GM23338 (cell line): ENCODE results near the gene ZNF592. TPM values are rescaled to one million over a fixed set of nuclear protein-coding genes. Genes with fewer than 3 reads are reported as not detected.

Experiments
- ATAC-seq: fragments of 200-7000 bp; cut with Tn5 transposase; 3 replicates; pipeline ENCODE4 v1.9.1; 2020
- DNase-seq: peaks from one replicate; pipeline ENCODE4 v3.0.0-alpha.2; 2015; ENCODE audit warnings: low spot score
- H2AFZ ChIP-seq: fragments of 200-600 bp; sonication (generic); 2 replicates; pipeline ENCODE4 v1.8.0; 2016; ENCODE audit warnings: antibody characterized with exemption, mild to moderate bottlenecking, moderate library complexity
- H3F3A ChIP-seq: fragments of 200-600 bp; sonication (generic); replicated peaks from 2 replicates; pipeline ENCODE4 v1.8.0; 2017; ENCODE audit warnings: antibody characterized with exemption, mixed run types, low read depth
- H3K27ac ChIP-seq: fragments of 200-600 bp; sonication (generic); 2 replicates; pipeline ENCODE4 v1.6.1; 2016; ENCODE audit warnings: low read depth
- H3K27me3 ChIP-seq: fragments of 200-600 bp; sonication (generic); 2 replicates; pipeline ENCODE4 v1.8.0; 2016; ENCODE audit warnings: mild to moderate bottlenecking, mixed run types, moderate library complexity; ENCODE audit not compliant: insufficient read depth
- H3K36me3 ChIP-seq: fragments of 200-600 bp; sonication (generic); 2 replicates; pipeline ENCODE4 v1.8.0; 2016; ENCODE audit warnings: mild to moderate bottlenecking; ENCODE audit not compliant: insufficient read depth
- H3K4me1 ChIP-seq: fragments of 200-600 bp; sonication (generic); 2 replicates; pipeline ENCODE4 v1.8.0; 2016; ENCODE audit warnings: mild to moderate bottlenecking, moderate library complexity; ENCODE audit not compliant: insufficient read depth
- H3K4me2 ChIP-seq: fragments of 200-600 bp; sonication (generic); 2 replicates; pipeline ENCODE4 v1.7.1; 2017; ENCODE audit warnings: mixed run types
- H3K4me3 ChIP-seq: fragments of 200-600 bp; sonication (generic); 2 replicates; pipeline ENCODE4 v1.6.1; 2016; ENCODE audit warnings: mixed run types
- H3K79me2 ChIP-seq: fragments of 200-600 bp; sonication (generic); replicated peaks from 2 replicates; pipeline ENCODE4 v1.8.0; 2017; ENCODE audit warnings: mild to moderate bottlenecking; ENCODE audit not compliant: insufficient read depth
- H3K9me2 ChIP-seq: fragments of 200-600 bp; sonication (generic); 2 replicates; pipeline ENCODE4 v1.8.0; 2017; ENCODE audit not compliant: insufficient read depth
- H4K20me1 ChIP-seq: fragments of 200-600 bp; sonication (generic); replicated peaks from 2 replicates; pipeline ENCODE4 v1.8.0; 2017; ENCODE audit warnings: mild to moderate bottlenecking; ENCODE audit not compliant: insufficient read depth
- H3K27ac Mint-ChIP-seq: 2 replicates; pipeline ENCODE4 v1.8.0; 2020; ENCODE audit warnings: inconsistent platforms, mild to moderate bottlenecking, moderate library complexity, mixed read lengths
- H3K27me3 Mint-ChIP-seq: 3 replicates; pipeline ENCODE4 v1.8.0; 2022; ENCODE audit warnings: low read depth, mild to moderate bottlenecking, moderate library complexity, mixed read lengths, inconsistent platforms; ENCODE audit not compliant: insufficient read depth, poor library complexity
- H3K36me3 Mint-ChIP-seq: 3 replicates; pipeline ENCODE4 v1.8.0; 2021; ENCODE audit warnings: low read depth, mild to moderate bottlenecking, inconsistent platforms, moderate library complexity, mixed read lengths
- H3K4me1 Mint-ChIP-seq: 3 replicates; pipeline ENCODE4 v1.8.0; 2020; ENCODE audit warnings: mild to moderate bottlenecking, inconsistent platforms, mixed read lengths
- H3K4me3 Mint-ChIP-seq: 3 replicates; pipeline ENCODE4 v1.8.0; 2021; ENCODE audit warnings: moderate library complexity, mild to moderate bottlenecking, inconsistent platforms, mixed read lengths
- H3K9me3 Mint-ChIP-seq: 3 replicates; pipeline ENCODE4 v1.8.0; 2020; ENCODE audit warnings: moderate library complexity, mild to moderate bottlenecking, inconsistent platforms, mixed read lengths
- CREB1 ChIP-seq: fragments of 250-450 bp; sonication (Bioruptor Pico); IDR thresholded peaks from 2 replicates; pipeline ENCODE4 v1.5.0; 2020; ENCODE audit warnings: low read depth, mild to moderate bottlenecking, moderate library complexity
- EZH2 ChIP-seq: fragments of 200-600 bp; sonication (generic); IDR thresholded peaks from one replicate; pipeline ENCODE4 v1.8.0; 2017; ENCODE audit warnings: antibody characterized with exemption, mild to moderate bottlenecking, low read depth; ENCODE audit not compliant: unreplicated experiment
- EZH2phosphoT487 ChIP-seq: fragments of 200-600 bp; sonication (generic); IDR thresholded peaks from one replicate; pipeline ENCODE4 v1.8.1; 2018; ENCODE audit warnings: antibody characterized with exemption; ENCODE audit not compliant: unreplicated experiment
- JUNB ChIP-seq: IDR thresholded peaks from one replicate; pipeline ENCODE4 v1.6.1; 2016; ENCODE audit warnings: antibody characterized with exemption; ENCODE audit not compliant: unreplicated experiment
- NANOG ChIP-seq: IDR thresholded peaks from 2 replicates; pipeline ENCODE4 v1.6.1; 2016; ENCODE audit warnings: antibody characterized with exemption, borderline replicate concordance
- POLR2AphosphoS5 ChIP-seq: IDR thresholded peaks from 2 replicates; pipeline ENCODE4 v1.6.1; 2016; ENCODE audit warnings: antibody characterized with exemption, low read depth
- STAT1 ChIP-seq: IDR thresholded peaks from one replicate; pipeline ENCODE4 v1.6.1; 2016; ENCODE audit warnings: antibody characterized with exemption; ENCODE audit not compliant: unreplicated experiment
- ZNF114 ChIP-seq: fragments of 250-450 bp; sonication (Bioruptor Pico); IDR thresholded peaks from 2 replicates; pipeline ENCODE4 v1.5.0; 2020; ENCODE audit warnings: mild to moderate bottlenecking, moderate library complexity
- ZNF331 ChIP-seq: fragments of 250-450 bp; sonication (Bioruptor Pico); IDR thresholded peaks from 2 replicates; pipeline ENCODE4 v1.5.0; 2020; ENCODE audit warnings: low read depth, mild to moderate bottlenecking, moderate library complexity
- polyA plus RNA-seq: library from polyadenylated mRNA; unstranded; fragments of >200 nt; fragmentation: Nextera tagmentation; extraction: Ambion mirVana; gene quantifications from 2 replicates; pipeline ENCODE4 v1.2.1, GENCODE V29; 2016
- total RNA-seq: library from RNA; depleted of rRNA; stranded (reverse); fragments of >200 nt; shearing (Covaris generic); gene quantifications from 2 replicates; pipeline ENCODE4 v1.2.3, GENCODE V29; 2014
- TF ChIP-seq, protein P1 (sequence below): fragments of 250-450 bp; sonication (Bioruptor Pico); IDR thresholded peaks from 2 replicates; pipeline ENCODE4 v1.5.0; 2020; ENCODE audit warnings: mild to moderate bottlenecking, moderate library complexity
- TF ChIP-seq, protein P2 (sequence below): IDR thresholded peaks from one replicate; pipeline ENCODE4 v1.6.1; 2018; ENCODE audit warnings: antibody characterized with exemption; ENCODE audit not compliant: unreplicated experiment
- TF ChIP-seq, protein P3 (sequence below): IDR thresholded peaks from 2 replicates; pipeline ENCODE4 v1.6.1; 2016; ENCODE audit warnings: antibody characterized with exemption
- TF ChIP-seq, protein P4 (sequence below), 2 experiments: fragments of 200-600 bp in 1 of 2; sonication (generic) in 1 of 2; conservative IDR thresholded peaks; 2 replicates each; pipeline versions ENCODE4 v1.5.1 to v1.6.1; 2016 to 2017; ENCODE audit warnings: antibody characterized with exemption in 2 of 2, low read depth in 2 of 2, mild to moderate bottlenecking in 2 of 2, moderate library complexity in 1 of 2

The ZNF592 gene
- total and polyA plus RNA-seq, 2 experiments from 2014 or later: 4.4 to 21.4 TPM

DNA sequence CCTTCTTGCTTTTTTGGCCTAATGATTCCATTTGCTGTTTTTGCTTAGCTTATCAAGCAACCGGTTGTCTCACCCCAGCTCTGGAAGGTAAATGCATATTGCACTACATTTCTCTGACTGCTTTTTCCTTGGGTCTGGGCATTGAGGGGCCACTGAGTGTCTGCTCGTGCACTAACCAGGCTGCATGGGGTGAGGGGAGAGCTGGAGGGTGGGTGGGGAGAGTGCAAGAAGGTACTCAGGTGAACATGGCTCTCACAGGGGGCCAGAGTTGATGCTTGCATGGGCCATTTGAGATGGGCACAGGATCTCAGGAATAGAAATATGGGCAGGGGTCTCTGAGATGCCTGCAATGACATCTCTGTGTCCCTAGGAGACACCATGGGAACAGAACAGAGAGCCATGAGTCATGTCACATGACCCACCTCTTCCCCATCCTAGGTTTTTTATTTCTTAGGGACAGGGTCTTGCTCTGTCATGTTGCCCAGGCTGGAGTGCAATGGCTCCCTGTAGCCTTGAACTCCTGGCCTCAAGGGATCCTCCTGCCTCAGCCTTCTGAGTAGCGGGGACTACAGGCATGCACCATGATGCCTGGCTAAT lies 75.0 kb downstream of the ZNF592 start:
- Histone ChIP-seq H3K4me3 (no peak overlapping the region), H3K27me3 (no peaks in the 10 kb centered on the region), H3K79me2 (peaks cover 21% of the 10 kb centered on the region), H3K4me2 (no peak overlapping the region), H3K4me1 (peaks cover 16% of the 10 kb centered on the region), H3K9me2 (no peaks in the 10 kb centered on the region), H2AFZ (no peak overlapping the region), H4K20me1 (peaks cover 3% of the 10 kb centered on the region), H3K27ac (no peak overlapping the region; the same call in 1 of the 2 replicates), H3F3A (no peaks in the 10 kb centered on the region), H3K36me3 (peaks cover 4% of the 10 kb centered on the region; the same call in 1 of the 2 replicates)
- no peak overlapping the region for H3K27ac Mint-ChIP-seq
- H3K4me1 Mint-ChIP-seq: peaks cover 42% of the 10 kb centered on the region
- H3K36me3 Mint-ChIP-seq: peaks cover 9% of the 10 kb centered on the region
- TF ChIP-seq, protein P1, sequence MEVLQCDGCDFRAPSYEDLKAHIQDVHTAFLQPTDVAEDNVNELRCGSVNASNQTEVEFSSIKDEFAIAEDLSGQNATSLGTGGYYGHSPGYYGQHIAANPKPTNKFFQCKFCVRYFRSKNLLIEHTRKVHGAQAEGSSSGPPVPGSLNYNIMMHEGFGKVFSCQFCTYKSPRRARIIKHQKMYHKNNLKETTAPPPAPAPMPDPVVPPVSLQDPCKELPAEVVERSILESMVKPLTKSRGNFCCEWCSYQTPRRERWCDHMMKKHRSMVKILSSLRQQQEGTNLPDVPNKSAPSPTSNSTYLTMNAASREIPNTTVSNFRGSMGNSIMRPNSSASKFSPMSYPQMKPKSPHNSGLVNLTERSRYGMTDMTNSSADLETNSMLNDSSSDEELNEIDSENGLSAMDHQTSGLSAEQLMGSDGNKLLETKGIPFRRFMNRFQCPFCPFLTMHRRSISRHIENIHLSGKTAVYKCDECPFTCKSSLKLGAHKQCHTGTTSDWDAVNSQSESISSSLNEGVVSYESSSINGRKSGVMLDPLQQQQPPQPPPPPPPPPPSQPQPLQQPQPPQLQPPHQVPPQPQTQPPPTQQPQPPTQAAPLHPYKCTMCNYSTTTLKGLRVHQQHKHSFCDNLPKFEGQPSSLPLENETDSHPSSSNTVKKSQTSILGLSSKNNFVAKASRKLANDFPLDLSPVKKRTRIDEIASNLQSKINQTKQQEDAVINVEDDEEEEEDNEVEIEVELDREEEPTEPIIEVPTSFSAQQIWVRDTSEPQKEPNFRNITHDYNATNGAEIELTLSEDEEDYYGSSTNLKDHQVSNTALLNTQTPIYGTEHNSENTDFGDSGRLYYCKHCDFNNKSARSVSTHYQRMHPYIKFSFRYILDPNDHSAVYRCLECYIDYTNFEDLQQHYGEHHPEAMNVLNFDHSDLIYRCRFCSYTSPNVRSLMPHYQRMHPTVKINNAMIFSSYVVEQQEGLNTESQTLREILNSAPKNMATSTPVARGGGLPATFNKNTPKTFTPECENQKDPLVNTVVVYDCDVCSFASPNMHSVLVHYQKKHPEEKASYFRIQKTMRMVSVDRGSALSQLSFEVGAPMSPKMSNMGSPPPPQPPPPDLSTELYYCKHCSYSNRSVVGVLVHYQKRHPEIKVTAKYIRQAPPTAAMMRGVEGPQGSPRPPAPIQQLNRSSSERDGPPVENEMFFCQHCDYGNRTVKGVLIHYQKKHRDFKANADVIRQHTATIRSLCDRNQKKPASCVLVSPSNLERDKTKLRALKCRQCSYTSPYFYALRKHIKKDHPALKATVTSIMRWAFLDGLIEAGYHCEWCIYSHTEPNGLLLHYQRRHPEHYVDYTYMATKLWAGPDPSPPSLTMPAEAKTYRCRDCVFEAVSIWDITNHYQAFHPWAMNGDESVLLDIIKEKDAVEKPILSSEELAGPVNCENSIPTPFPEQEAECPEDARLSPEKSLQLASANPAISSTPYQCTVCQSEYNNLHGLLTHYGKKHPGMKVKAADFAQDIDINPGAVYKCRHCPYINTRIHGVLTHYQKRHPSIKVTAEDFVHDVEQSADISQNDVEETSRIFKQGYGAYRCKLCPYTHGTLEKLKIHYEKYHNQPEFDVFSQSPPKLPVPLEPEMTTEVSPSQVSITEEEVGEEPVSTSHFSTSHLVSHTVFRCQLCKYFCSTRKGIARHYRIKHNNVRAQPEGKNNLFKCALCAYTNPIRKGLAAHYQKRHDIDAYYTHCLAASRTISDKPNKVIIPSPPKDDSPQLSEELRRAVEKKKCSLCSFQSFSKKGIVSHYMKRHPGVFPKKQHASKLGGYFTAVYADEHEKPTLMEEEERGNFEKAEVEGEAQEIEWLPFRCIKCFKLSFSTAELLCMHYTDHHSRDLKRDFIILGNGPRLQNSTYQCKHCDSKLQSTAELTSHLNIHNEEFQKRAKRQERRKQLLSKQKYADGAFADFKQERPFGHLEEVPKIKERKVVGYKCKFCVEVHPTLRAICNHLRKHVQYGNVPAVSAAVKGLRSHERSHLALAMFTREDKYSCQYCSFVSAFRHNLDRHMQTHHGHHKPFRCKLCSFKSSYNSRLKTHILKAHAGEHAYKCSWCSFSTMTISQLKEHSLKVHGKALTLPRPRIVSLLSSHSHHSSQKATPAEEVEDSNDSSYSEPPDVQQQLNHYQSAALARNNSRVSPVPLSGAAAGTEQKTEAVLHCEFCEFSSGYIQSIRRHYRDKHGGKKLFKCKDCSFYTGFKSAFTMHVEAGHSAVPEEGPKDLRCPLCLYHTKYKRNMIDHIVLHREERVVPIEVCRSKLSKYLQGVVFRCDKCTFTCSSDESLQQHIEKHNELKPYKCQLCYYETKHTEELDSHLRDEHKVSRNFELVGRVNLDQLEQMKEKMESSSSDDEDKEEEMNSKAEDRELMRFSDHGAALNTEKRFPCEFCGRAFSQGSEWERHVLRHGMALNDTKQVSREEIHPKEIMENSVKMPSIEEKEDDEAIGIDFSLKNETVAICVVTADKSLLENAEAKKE (CRISPR knock-in tag): no peak
- TF ChIP-seq ZNF114 (CRISPR knock-in tag) (no peak), JUNB (no peak), STAT1 (no peak), POLR2AphosphoS5 (no peak), CREB1 (CRISPR knock-in tag) (no peak), EZH2 (no peak), NANOG (no peak), ZNF331 (CRISPR knock-in tag) (no peak), EZH2phosphoT487 (no peak)
- TF ChIP-seq, protein P2, sequence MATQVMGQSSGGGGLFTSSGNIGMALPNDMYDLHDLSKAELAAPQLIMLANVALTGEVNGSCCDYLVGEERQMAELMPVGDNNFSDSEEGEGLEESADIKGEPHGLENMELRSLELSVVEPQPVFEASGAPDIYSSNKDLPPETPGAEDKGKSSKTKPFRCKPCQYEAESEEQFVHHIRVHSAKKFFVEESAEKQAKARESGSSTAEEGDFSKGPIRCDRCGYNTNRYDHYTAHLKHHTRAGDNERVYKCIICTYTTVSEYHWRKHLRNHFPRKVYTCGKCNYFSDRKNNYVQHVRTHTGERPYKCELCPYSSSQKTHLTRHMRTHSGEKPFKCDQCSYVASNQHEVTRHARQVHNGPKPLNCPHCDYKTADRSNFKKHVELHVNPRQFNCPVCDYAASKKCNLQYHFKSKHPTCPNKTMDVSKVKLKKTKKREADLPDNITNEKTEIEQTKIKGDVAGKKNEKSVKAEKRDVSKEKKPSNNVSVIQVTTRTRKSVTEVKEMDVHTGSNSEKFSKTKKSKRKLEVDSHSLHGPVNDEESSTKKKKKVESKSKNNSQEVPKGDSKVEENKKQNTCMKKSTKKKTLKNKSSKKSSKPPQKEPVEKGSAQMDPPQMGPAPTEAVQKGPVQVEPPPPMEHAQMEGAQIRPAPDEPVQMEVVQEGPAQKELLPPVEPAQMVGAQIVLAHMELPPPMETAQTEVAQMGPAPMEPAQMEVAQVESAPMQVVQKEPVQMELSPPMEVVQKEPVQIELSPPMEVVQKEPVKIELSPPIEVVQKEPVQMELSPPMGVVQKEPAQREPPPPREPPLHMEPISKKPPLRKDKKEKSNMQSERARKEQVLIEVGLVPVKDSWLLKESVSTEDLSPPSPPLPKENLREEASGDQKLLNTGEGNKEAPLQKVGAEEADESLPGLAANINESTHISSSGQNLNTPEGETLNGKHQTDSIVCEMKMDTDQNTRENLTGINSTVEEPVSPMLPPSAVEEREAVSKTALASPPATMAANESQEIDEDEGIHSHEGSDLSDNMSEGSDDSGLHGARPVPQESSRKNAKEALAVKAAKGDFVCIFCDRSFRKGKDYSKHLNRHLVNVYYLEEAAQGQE: no peak
- TF ChIP-seq, protein P3, sequence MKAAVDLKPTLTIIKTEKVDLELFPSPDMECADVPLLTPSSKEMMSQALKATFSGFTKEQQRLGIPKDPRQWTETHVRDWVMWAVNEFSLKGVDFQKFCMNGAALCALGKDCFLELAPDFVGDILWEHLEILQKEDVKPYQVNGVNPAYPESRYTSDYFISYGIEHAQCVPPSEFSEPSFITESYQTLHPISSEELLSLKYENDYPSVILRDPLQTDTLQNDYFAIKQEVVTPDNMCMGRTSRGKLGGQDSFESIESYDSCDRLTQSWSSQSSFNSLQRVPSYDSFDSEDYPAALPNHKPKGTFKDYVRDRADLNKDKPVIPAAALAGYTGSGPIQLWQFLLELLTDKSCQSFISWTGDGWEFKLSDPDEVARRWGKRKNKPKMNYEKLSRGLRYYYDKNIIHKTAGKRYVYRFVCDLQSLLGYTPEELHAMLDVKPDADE: no peak
- TF ChIP-seq, protein P4, sequence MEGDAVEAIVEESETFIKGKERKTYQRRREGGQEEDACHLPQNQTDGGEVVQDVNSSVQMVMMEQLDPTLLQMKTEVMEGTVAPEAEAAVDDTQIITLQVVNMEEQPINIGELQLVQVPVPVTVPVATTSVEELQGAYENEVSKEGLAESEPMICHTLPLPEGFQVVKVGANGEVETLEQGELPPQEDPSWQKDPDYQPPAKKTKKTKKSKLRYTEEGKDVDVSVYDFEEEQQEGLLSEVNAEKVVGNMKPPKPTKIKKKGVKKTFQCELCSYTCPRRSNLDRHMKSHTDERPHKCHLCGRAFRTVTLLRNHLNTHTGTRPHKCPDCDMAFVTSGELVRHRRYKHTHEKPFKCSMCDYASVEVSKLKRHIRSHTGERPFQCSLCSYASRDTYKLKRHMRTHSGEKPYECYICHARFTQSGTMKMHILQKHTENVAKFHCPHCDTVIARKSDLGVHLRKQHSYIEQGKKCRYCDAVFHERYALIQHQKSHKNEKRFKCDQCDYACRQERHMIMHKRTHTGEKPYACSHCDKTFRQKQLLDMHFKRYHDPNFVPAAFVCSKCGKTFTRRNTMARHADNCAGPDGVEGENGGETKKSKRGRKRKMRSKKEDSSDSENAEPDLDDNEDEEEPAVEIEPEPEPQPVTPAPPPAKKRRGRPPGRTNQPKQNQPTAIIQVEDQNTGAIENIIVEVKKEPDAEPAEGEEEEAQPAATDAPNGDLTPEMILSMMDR (conservative IDR thresholded peaks at IDR 0.05; ENCODE audit: low read depth in 2 of 2): no peak
- ATAC-seq (no peak), DNase-seq (no peak)
- H3K4me3 Mint-ChIP-seq: no peak overlapping the region
- H3K9me3 Mint-ChIP-seq: no peaks in the 10 kb centered on the region
- H3K27me3 Mint-ChIP-seq: peaks cover 2% of the 10 kb centered on the region
